CD4-positive, alpha-beta T cell (primary cell): ENCODE results near the gene LAIR1. TPM values are rescaled to one million over a fixed set of nuclear protein-coding genes. Genes with fewer than 3 reads are reported as not detected.

Experiments
- ATAC-seq: fragments of 200-7000 bp; cut with Tn5 transposase; one replicate; pipeline ENCODE4 v1.10.0; 2022; ENCODE audit warnings: mild to moderate bottlenecking; ENCODE audit not compliant: poor library complexity
- CTCF ChIA-PET: fragments of 350-600 bp; sonication (Branson Sonifier 250); formaldehyde crosslinking; loops from one replicate; lab custom pipeline; 2021; ENCODE audit warnings: antibody characterized with exemption, inconsistent platforms; lab: Charles Lee
- POLR2A ChIA-PET: fragments of 350-600 bp; sonication (Branson Sonifier 250); formaldehyde crosslinking; loops from one replicate; lab custom pipeline; 2021; ENCODE audit warnings: antibody characterized with exemption, inconsistent platforms; lab: Charles Lee
- DNase-seq, 14 experiments: peaks; one replicate each; pipeline ENCODE4 v3.0.0-alpha.2; 2013 to 2020; ENCODE audit warnings: mixed read lengths in 2 of 14
- H3K27ac ChIP-seq, 2 donors: one replicate each; pipeline versions ENCODE4 v1.5.1 to v1.7.0; 2013; ENCODE audit warnings: low read length in 2 of 2, low read depth in 1 of 2, mild to moderate bottlenecking in 1 of 2
- H3K27me3 ChIP-seq, 2 experiments: 1 replicate in 1 of 2; 2 replicates in 1 of 2; pipeline versions ENCODE4 v1.6.1 to v1.7.0; 2013; ENCODE audit warnings: low read length in 2 of 2, control low read depth in 1 of 2, mild to moderate bottlenecking in 1 of 2, moderate library complexity in 1 of 2; ENCODE audit not compliant: insufficient read depth in 2 of 2, control insufficient read depth in 1 of 2
- H3K36me3 ChIP-seq: one replicate; pipeline ENCODE4 v1.6.1; 2013; ENCODE audit warnings: low read length, control low read depth; ENCODE audit not compliant: insufficient read depth
- H3K4me1 ChIP-seq: one replicate; pipeline ENCODE4 v1.6.1; 2013; ENCODE audit warnings: low read length, control low read depth; ENCODE audit not compliant: insufficient read depth
- H3K4me3 ChIP-seq: one replicate; pipeline ENCODE4 v1.5.1; 2013; ENCODE audit warnings: mild to moderate bottlenecking, low read length, moderate library complexity
- H3K9me3 ChIP-seq, 2 experiments: 1 replicate in 1 of 2; 2 replicates in 1 of 2; pipeline versions ENCODE4 v1.6.1 to v1.7.0; 2013; ENCODE audit warnings: low read length in 2 of 2, mild to moderate bottlenecking in 2 of 2, control low read depth in 1 of 2, moderate library complexity in 1 of 2; ENCODE audit not compliant: control insufficient read depth in 1 of 2, insufficient read depth in 1 of 2
- H3K27ac Mint-ChIP-seq: one replicate; pipeline ENCODE4 v1.8.0; 2020; ENCODE audit warnings: mixed read lengths
- H3K27me3 Mint-ChIP-seq: one replicate; pipeline ENCODE4 v1.8.0; 2021; ENCODE audit warnings: mixed read lengths
- H3K36me3 Mint-ChIP-seq: one replicate; pipeline ENCODE4 v1.8.0; 2021; ENCODE audit warnings: low read depth, mixed read lengths
- H3K4me1 Mint-ChIP-seq: one replicate; pipeline ENCODE4 v1.8.0; 2021; ENCODE audit warnings: low read depth, mixed read lengths
- H3K4me3 Mint-ChIP-seq: one replicate; pipeline ENCODE4 v1.8.0; 2020; ENCODE audit warnings: mild to moderate bottlenecking, mixed read lengths
- H3K9me3 Mint-ChIP-seq: one replicate; pipeline ENCODE4 v1.8.0; 2020; ENCODE audit warnings: mixed read lengths
- CTCF ChIP-seq: fragments of 200-600 bp; IDR thresholded peaks from one replicate; pipeline ENCODE4 v1.8.0; 2022; ENCODE audit warnings: antibody characterized with exemption, mild to moderate bottlenecking
- intact Hi-C, 2 experiments: fragments of 100-400 bp; cut with DNase I in 1 of 2; cut with micrococcal nuclease in 1 of 2; formaldehyde crosslinking; loops; one replicate each; pipeline versions ENCODE4 v1.15.1 to v1.9.0; 2023 to 2025; cut with DNase I, micrococcal nuclease
- total RNA-seq, 174 experiments: library from RNA in 2 of 174; stranded (reverse) in 2 of 174; gene quantifications; one replicate each; pipeline ENCODE4 v1.2.3 and lab custom pipeline; 2021 to 2026

Gene LAIR1
- total RNA-seq, 2 experiments from 2014 or later: 12.3 to 14.4 TPM

GRCh38 chr19:54405628-54406027 is 40.9 kb upstream of the LAIR1 start:
- Mint-ChIP-seq H3K27me3 (no peaks in the 10 kb centered on the region), H3K4me3 (no peak overlapping the region), H3K27ac (no peak overlapping the region), H3K4me1 (no peaks in the 10 kb centered on the region), H3K9me3 (no peaks in the 10 kb centered on the region), H3K36me3 (no peaks in the 10 kb centered on the region)
- CTCF ChIA-PET: no interaction called here
- Histone ChIP-seq H3K36me3 (no peaks in the 10 kb centered on the region), H3K9me3 (peaks cover 0 to 5% of the 10 kb centered on the region in 2 experiments), H3K27me3 (no peaks in the 10 kb centered on the region), H3K4me1 (no peaks in the 10 kb centered on the region), H3K4me3 (no peak overlapping the region), H3K27ac (no peak overlapping the region)
- POLR2A ChIA-PET: no interaction called here
- intact Hi-C loops: no loop called here
- TF ChIP-seq CTCF: no peak
- DNase-seq (no peak), ATAC-seq (no peak)

- Histone ChIP-seq H3K27me3 (peaks cover 0 to 3% of the 10 kb centered on the region in 2 experiments), H3K9me3 (peaks cover 0 to 6% of the 10 kb centered on the region in 2 experiments), H3K4me3 (no peak overlapping the region), H3K36me3 (no peaks in the 10 kb centered on the region), H3K4me1 (no peaks in the 10 kb centered on the region), H3K27ac (no peak overlapping the region)
- no peak for DNase-seq
- Mint-ChIP-seq H3K36me3 (no peaks in the 10 kb centered on the region), H3K4me3 (no peak overlapping the region), H3K9me3 (no peaks in the 10 kb centered on the region), H3K4me1 (no peaks in the 10 kb centered on the region), H3K27ac (no peak overlapping the region), H3K27me3 (no peaks in the 10 kb centered on the region)
- POLR2A ChIA-PET: no interaction called here
- CTCF ChIA-PET: no interaction called here
- ATAC-seq: no peak
- no peak for TF ChIP-seq CTCF
- intact Hi-C loops: no loop called here
These were observed 38.3 kb upstream of the LAIR1 start for GRCh38 chr19:54403054-54403453.

GRCh38 chr19:54400913-54401312 is 36.2 kb upstream of the LAIR1 start:
- Mint-ChIP-seq H3K36me3 (no peaks in the 10 kb centered on the region), H3K9me3 (no peaks in the 10 kb centered on the region), H3K4me1 (no peaks in the 10 kb centered on the region), H3K27ac (no peak overlapping the region), H3K4me3 (no peak overlapping the region), H3K27me3 (no peaks in the 10 kb centered on the region)
- TF ChIP-seq CTCF: no peak
- intact Hi-C loops: no loop called here
- ATAC-seq (no peak), DNase-seq (no peak)
- Histone ChIP-seq H3K27ac (no peak overlapping the region), H3K4me3 (no peak overlapping the region), H3K4me1 (no peaks in the 10 kb centered on the region), H3K9me3 (peaks cover 0 to 6% of the 10 kb centered on the region in 2 experiments), H3K36me3 (no peaks in the 10 kb centered on the region), H3K27me3 (peaks cover 0 to 3% of the 10 kb centered on the region in 2 experiments)
- ChIA-PET CTCF (no interaction called here), POLR2A (no interaction called here)
